KBM-7 (cell line): ENCODE measurements around the gene RAI1.
"Not testable (repeated sequence)": the region's sequence is repeated elsewhere in the genome, so short reads cannot be mapped to it uniquely, and the experiment has no call there.

Experiments
- DNase-seq: peaks from one replicate; pipeline ENCODE4 v3.0.0-alpha.2; 2015
- in situ Hi-C: fragments of 300-500 bp; cut with MboI; formaldehyde crosslinking; loops from 2 replicates; pipeline ENCODE4 v1.14.3; 2020; ENCODE audit warnings: low sequenced_read_pairs, low pct_unique_long_range_greater_than_20kb, mixed read lengths

Gene RAI1

GRCh38 chr17:17800504-17801021 is 119.3 kb downstream of the RAI1 start:
- DNase-seq, result no peak
- in situ Hi-C loops, result no loop called here

GRCh38 chr17:17801800-17802481 is 120.7 kb downstream of the RAI1 start:
- DNase-seq, result no peak
- in situ Hi-C loops, result no loop called here

DNA sequence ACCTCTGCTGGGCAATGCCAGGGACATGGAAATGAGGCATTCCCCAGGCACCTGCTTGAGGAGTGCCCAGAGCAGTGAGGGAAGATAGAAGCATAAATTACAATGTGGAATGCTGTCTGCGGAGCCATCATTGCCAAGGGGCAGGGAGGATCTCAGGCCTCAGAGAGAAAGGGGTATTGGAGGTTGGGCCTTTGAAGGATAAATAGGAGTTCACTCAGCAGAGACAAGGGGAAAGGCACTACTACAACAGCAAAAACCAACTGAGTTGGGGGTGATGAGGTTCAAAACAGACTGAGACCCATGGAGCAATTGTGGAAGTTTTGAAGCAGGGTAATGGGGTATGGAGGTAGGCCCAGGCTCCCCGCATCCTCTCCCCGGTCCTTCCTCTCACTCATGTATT is 122.7 kb downstream of the RAI1 start:
- no peak for DNase-seq
- in situ Hi-C loops, result no loop called here

DNA sequence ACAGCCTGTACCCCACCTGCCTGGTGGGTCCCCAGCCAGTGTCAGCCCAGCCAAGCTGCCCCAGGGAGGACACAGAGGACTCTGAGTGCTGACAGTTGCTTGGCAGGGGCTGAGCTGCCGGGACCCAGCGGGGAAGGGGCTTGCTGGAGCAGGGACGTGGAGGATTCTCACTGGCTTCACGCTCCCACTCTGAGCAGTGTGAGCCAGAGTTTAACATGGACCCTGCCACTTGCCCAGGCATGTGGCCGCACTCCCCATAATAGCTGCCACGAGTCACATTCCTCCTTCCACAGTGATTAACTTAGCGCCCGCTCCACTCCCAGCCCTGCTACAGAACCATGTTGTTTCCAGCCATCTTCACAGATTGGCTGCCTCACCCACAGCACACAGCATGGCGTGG is 124.3 kb downstream of the RAI1 start:
- in situ Hi-C loops, result no loop called here
- DNase-seq, result no peak

DNA sequence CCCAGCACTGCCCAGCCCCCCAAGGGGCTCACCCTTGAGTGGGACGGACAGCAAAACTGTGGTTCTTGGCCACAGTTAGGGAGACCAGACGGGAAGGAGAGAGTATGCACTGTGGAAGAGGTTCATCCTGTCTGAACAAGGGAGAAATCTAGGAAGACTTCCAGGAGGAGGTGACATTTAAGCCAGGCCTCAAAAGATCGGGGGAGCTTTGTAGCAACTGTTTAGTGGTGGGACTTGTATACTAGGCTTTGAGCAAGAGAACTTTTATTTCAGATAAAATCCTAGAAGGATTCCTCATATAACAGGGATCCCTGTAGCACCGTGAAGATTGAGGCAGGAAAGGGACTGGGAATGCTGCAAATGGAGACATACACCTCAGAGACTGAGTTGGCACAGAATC is 124.8 kb downstream of the RAI1 start:
- in situ Hi-C loops, result no loop called here
- DNase-seq, result no peak

DNA sequence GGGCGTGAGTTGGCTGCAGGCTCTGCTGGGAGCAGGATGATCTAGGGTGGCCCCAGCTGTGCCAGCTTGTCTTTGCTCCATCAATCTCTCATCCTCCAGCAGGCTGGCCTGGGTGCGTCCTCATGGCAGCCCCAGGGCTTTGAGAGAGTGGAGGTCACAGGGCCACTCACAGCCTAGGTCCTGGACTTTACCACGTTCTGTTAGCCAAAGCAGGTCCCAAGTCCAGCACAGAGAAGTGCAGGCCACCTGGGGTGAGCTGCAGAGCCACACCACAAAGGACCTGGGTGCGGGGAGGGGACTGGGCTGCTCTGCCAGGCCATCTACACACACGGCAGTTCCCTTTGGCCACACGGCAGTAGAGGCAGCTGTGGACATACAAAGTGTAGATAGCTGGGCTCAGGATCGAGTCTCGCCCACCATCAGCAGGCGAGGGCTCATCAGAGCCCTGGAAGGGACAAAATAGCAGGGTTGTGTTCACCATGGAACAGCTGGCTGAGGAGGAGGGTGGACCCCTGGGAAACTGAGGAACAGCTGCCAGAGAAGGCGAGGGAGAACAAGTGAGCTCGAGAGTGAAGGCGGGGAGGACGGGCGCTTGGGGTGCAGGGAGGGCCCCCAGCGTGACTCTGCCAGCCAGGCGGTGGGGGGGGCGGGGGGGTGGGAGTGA is 125.5 kb downstream of the RAI1 start:
- DNase-seq, result no peak
- in situ Hi-C loops, result no loop called here

GRCh38 chr17:17807440-17807839 is 126.2 kb downstream of the RAI1 start:
- no peak for DNase-seq
- in situ Hi-C loops, result no loop called here

DNA sequence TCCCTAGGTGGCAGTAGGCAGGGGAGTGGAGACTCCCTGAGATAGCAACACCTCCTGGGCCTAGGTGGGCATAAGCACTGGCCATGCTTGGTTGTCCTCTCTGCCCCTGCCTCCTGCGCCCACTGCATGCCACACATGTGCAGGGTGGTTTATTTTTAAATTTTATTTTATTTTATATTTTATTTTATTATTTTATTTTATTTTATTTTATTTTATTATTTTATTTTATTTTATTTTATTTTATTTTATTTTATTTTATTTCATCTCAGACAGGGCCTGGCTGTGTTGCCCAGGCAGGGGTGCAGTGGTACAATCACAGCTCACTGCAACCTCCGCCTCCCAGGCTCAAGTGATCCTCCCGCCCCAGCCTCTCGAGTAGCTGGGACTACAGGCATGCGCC is 126.9 kb downstream of the RAI1 start:
- in situ Hi-C loops, DNase-seq: not testable (repeated sequence)

DNA sequence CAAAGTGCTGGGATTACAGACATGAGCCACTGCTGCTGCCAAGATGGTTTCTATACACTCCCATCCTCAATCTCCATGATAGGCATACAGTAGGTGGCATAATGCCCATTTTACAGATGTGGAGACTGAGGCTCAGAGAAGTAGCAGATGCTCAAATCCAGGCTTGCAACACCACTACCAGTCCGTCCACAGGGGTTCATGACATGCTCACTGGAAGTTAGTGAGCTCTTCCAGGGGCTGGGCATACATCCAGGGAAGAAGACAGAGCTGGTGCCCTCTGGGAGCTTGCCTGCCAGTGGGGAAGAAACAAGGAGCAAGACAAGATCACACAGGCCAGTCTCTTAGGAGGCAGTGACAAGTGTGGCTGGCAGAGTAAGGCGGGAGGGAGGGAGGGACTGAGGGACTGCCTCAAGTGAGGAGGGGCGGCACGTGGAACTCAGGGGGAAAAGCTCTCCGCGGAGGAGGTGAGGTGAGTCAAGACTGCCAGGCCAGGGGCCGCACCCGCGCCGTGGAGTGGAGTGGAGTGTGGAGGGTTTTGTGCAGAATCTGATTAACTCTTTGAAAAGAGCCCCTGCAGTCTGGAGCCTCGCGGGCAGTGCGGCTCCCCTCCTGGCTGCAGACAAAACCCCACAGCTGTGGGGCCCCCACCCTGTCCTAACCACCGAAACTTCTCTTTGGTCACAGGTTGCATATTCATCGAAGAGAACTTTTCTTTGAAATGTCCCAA is 127.6 kb downstream of the RAI1 start:
- peak; percentile 31 for DNase-seq
- in situ Hi-C loops, result no loop called here

GRCh38 chr17:17809531-17810083 is 128.3 kb downstream of the RAI1 start:
- in situ Hi-C loops, result no loop called here
- DNase-seq, result no peak

DNA sequence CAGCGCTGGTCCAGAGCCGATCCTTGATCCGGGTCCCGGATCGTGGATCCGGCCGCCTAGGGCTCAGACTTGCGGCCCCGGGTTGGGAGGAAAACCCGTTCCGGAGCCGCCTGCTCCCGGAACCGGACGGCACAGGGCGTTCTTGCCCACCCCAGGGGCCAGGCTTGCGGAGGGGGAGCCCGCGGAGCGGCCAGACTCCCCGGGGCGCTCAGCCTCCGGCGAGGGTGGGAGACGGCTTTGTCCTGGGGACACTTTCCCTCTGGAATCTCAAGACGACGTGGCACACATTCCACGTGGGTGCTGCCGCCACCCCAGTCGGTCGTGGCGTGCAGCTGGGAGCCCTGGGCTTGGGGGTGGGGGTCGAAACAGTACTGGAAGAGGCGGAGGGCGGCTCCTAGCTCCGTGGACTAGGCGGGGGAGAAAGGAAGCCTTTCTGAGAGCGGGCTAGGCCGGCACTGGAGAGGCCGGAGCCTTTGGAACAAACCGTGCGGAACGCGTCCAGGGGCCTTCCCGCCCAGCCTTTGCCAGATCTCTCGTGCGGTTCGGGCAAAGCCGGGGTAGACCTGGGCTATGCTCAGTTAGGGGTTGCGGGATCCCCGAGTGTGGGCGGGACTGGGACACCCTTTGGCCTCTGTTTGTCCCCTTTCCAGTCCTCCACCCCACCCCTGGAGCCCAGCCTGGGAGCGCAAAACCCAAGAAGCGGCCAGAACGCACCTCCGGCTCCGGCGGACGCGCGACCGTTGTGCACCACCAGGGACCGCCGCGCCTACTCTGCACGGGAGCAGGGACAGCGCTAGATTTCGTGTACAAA is 129.0 kb downstream of the RAI1 start:
- in situ Hi-C loops, result no loop called here
- no peak for DNase-seq

DNA sequence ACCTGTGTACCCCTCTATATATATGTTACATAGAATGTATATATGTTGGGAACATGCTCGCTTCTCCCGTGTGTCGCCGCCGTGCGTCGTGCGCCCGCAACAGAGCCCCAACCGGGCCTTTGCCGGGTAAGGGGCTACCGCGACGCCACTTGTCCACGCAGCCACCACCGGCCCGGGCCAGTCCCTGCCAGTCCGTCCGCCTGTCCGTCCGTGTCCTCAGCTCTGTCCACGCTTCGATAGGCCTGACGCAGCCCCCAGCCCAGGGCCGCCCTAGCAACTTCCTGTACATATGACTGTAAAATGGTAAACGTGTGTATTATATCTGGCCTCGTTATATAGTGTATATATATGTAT is 129.6 kb downstream of the RAI1 start:
- no peak for DNase-seq
- in situ Hi-C loops, result no loop called here

GRCh38 chr17:17811381-17812210 is 130.3 kb downstream of the RAI1 start:
- DNase-seq, result no peak
- in situ Hi-C loops, result no loop called here

- in situ Hi-C loops, result no loop called here
These were observed 131.2 kb downstream of the RAI1 start for GRCh38 chr17:17812211-17813054.

DNA sequence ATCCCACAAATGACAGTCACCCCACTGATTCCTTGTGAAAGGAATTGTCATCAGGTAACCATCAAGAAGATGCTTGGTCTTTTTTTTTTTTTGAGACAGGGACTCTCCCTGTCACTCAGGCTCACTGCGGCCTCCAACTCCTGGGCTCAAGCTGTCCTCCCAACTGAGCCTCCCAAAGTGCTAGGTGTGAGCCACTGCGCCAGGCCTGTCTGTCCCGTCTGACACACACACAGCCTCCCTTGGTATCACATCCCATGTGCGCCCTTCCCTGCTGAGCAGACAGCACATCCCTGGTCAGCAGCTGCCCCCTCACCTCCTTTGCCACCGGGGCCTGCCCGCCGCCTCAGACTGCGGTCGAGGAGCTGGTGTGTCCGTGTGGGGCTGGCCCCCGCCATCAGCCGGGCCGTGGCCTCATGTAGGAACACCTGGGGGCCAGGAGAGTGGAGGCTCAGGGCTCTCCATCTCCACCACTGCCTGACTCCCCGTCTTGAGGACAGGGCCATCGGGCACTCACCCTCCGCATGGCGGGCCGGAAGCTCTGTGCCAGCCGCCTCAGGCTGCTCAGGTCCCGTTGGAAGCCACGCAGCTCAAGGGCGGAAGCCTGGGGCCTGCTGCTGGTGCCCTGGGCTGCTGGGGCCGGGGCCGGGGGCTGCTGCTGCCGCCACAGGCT is 131.9 kb downstream of the RAI1 start:
- DNase-seq, result no peak
- in situ Hi-C loops, result no loop called here

More at GRCh38 chr17:17812211-17813054, 131.2 kb downstream of the RAI1 start:
- peak; percentile 71 for DNase-seq

- no peak for DNase-seq
- in situ Hi-C loops, result no loop called here
These were observed 132.5 kb downstream of the RAI1 start for GRCh38 chr17:17813725-17814095.
